ENCODE data around the gene C8B.

Gene C8B

DNA sequence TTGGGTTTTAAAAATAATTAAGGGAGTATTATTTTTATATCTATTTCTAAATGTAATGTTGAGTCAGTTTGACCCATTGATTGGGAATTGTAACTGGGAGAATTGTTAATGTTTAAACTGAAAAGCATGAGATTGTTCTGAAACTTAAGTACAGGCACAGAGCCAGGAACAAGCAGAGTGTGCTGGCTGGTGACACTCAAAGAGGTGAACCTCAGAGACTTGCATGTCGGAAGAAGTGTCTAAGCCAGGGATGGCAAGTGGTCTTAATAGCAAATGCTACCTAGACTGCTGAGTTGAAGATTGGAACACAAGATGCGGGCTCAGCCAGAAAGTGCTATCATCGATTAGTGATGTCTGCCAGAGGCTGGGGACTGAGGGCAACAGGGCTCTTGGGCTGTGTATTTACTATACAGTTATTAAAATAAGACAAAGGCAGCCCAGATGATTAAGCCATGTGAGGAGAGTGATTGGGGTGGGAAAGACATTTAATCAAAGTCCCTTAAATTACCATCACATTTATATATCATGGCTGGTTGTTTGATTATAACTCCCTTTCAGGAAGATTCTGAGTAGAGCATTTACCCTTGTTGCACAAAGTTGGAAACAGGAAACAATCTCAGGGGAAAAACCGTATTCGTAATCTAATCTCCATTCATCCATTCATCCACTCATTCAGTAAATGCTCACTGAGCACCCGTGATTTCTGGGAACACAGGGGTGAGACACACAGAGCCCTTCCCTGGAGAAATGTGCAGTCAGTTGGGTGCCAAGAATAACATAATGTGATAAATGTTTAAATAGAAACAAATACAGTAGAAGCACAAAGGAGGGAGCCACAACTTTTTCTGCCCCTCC lies 68.4 kb downstream of the C8B start:
- DNase-seq, result no peak

DNA sequence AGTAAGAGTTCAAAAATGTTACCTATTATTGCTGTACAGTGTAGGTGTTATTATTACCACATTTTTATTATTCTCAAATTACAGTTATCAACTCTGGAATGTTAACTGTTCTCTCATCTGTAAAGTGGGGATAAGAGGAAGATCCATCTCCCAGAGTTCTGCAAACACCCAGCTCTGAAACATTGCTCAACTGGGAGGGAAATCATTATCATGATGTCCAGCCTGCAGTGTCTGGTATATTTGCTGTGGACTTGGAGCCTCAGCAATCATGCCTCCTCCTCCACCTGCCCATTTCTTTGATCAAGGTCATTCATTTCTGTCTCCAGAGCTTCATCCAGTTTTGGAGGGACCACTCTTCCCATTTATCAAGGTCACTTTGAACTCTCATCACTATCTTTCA lies 71.8 kb downstream of the C8B start:
- DNase-seq, result no peak

DNA sequence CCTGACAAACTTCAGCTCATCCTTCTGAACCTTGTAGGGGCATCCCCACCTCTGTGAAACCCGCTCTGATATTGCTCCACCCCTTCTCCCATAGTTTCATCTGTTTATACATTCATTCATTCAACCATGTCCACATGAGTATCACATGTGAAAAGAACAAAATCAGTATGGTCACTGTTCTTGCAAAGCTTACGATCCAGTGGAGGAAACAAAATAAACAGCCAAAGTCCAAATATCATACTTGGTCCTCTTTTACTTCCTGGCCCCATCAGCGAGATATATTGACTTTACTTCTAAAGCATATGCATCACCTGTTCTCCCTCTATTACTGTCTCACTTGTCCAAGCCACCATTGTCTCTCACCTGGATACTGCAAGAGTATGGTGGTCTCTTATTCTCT lies 75.6 kb downstream of the C8B start:
- no peak for DNase-seq

DNA sequence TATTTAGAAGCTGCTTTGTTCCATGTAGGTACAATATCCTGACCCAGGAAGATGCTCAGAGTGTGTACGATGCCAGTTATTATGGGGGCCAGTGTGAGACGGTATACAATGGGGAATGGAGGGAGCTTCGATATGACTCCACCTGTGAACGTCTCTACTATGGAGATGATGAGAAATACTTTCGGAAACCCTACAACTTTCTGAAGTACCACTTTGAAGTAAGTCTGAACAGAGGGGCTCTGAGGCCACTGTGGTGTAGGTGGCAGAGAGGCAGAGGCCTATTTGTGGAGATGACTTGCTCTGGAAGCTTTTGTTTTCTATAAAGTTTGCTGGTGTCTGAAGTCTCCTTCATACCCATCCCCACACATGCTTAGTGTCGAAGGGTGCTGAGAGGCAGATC lies 84.4 kb downstream of the C8B start:
- no peak for DNase-seq

DNA sequence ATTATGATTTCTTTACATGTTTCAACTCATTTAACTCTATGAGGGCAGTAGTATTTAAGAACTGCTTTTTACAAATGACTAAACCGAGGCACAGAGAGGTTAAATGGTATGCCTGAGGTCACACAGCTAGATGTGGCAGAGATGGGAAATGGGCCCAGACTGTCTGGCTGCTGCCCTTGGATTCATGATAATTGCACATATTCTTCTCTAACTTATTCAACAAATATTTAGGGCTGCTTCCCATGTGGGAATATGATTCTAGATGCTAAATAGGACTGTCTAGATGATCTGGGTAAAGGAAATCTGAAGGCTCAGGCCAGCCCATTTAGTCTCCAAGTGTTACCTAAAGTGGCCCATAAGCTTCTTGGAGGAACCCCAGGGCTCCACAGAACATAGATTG lies 85.0 kb downstream of the C8B start:
- no peak for DNase-seq

All from stimulated activated CD4-positive, alpha-beta T cell treated with anti-CD3 and anti-CD28 coated beads, Interleukin-12 subunit alpha, Interleukin-12 subunit beta, amount 100 ng/mL, for 4 hours (primary cell).